Skeletal muscle satellite cell (primary cell): Measurements from ENCODE around the gene CLMP.
"Not testable (repeated sequence)": the region's sequence is repeated elsewhere in the genome, so short reads cannot be mapped to it uniquely, and the experiment has no call there.

Experiments used
- H3K27me3 ChIP-seq: 2 replicates; pipeline ENCODE4 v1.7.0; 2013; ENCODE audit warnings: low read length; ENCODE audit not compliant: control insufficient read depth, insufficient read depth
- H3K36me3 ChIP-seq: 2 replicates; pipeline ENCODE4 v1.7.0; 2013; ENCODE audit warnings: mild to moderate bottlenecking, control low read depth, low read length; ENCODE audit not compliant: insufficient read depth
- H3K4me1 ChIP-seq: 2 replicates; pipeline ENCODE4 v1.7.0; 2013; ENCODE audit warnings: low read length; ENCODE audit not compliant: control insufficient read depth, insufficient read depth
- H3K4me2 ChIP-seq: 2 replicates; pipeline ENCODE4 v1.7.0; 2013; ENCODE audit warnings: mild to moderate bottlenecking, low read length
- H3K4me3 ChIP-seq: 2 replicates; pipeline ENCODE4 v1.7.0; 2013; ENCODE audit warnings: low read length
- H3K9ac ChIP-seq: 2 replicates; pipeline ENCODE4 v1.7.0; 2013; ENCODE audit warnings: mild to moderate bottlenecking, low read depth, low read length, moderate library complexity
- H3K9me3 ChIP-seq: replicated peaks from 2 replicates; pipeline ENCODE4 v1.7.0; 2013; ENCODE audit warnings: mild to moderate bottlenecking, control low read depth, low read length

CLMP gene

GRCh38 chr11:123069908-123070821, 124.9 kb downstream of the CLMP start:
- no peak overlapping the region for H3K4me3 ChIP-seq
- no peaks in the 10 kb centered on the region for H3K9me3 ChIP-seq
- H3K36me3 ChIP-seq: peaks cover 57% of the 10 kb centered on the region
- no peak overlapping the region for H3K4me2 ChIP-seq
- H3K4me1 ChIP-seq: peaks cover 12% of the 10 kb centered on the region
- no peaks in the 10 kb centered on the region for H3K27me3 ChIP-seq
- no peak overlapping the region for H3K9ac ChIP-seq

DNA sequence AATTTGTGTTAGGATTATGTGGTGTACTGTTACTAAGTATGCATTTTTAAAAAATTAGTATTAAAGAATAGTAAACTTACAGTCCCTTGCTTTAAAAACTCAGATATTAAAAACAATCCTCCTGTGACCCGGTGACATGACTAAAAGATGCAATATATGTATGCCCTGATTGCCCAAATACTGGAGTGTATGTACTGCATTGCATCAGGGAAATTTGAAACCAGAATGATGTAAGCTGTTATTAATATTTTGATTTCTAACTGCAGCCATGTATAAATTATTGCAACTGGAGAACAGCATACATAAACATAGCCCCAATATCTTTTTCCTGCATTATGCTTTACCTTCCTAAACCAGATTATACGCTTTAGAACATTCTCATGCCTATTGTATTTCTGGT, 129.4 kb downstream of the CLMP start:
- peaks cover 31% of the 10 kb centered on the region for H3K4me1 ChIP-seq
- peaks cover 35% of the 10 kb centered on the region for H3K36me3 ChIP-seq
- peak overlapping the region; percentile 2 for H3K4me2 ChIP-seq
- H3K9ac ChIP-seq: no peak overlapping the region
- no peak overlapping the region for H3K4me3 ChIP-seq
- H3K9me3 ChIP-seq: no peaks in the 10 kb centered on the region
- no peaks in the 10 kb centered on the region for H3K27me3 ChIP-seq

- H3K9ac ChIP-seq: peak overlapping the region; percentile 99
- peak overlapping the region; percentile 96 for H3K4me3 ChIP-seq
- H3K4me2 ChIP-seq: peak overlapping the region; percentile 88
- H3K36me3 ChIP-seq: peaks cover 35% of the 10 kb centered on the region
- peaks cover 35% of the 10 kb centered on the region for H3K4me1 ChIP-seq
- no peaks in the 10 kb centered on the region for H3K27me3 ChIP-seq
- no peaks in the 10 kb centered on the region for H3K9me3 ChIP-seq
Measured at GRCh38 chr11:123063826-123064657, 131.0 kb downstream of the CLMP start.

DNA sequence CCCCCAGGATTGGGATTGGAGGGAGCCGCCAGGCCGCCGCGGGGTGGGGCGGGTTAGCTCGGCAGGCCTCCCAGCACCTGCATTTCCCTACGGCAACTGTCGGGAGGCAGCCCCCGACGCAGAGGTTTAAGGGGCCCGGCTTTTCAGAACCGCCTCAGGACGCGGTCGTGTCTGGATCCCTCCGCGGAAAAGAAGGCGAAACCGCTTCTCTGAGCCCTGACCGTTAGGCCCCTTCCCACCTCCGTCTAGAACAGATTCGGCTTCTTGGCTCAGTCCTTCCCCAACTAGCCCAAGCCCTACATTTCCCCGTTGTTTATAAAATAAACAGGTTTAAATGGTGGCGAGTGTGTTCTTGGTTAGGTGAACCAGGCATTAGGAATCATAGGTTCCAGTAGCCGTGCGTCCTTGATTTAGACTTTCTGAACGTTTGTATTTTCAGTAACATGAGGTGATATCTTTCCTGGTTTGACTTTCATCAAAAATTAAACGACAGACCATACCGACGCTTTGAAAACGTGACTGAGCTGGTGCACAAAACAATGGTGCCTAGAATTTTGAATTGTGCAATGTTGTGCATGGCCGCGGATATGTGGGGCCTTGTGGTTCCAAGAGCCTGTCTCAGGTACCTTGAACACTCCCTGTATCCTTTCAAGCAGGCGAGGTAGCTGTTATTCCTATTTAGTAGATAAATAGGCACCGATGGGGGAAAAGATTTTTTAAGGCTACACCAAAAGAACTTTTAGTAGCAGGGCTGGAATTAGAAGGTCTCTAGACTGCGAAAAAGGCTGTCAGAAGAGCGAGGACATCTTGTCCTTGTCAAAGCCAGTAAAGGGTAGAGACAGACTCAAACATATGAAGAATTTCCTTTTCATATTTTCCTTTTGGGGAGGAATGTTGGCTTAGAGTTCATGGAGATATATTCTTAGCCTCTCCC, 131.9 kb downstream of the CLMP start:
- H3K9me3 ChIP-seq: no peaks in the 10 kb centered on the region
- H3K4me2 ChIP-seq: peak overlapping the region; percentile 88
- H3K9ac ChIP-seq: peak overlapping the region; percentile 99
- peak overlapping the region; percentile 96 for H3K4me3 ChIP-seq
- peaks cover 42% of the 10 kb centered on the region for H3K4me1 ChIP-seq
- H3K36me3 ChIP-seq: peaks cover 37% of the 10 kb centered on the region
- no peaks in the 10 kb centered on the region for H3K27me3 ChIP-seq

DNA sequence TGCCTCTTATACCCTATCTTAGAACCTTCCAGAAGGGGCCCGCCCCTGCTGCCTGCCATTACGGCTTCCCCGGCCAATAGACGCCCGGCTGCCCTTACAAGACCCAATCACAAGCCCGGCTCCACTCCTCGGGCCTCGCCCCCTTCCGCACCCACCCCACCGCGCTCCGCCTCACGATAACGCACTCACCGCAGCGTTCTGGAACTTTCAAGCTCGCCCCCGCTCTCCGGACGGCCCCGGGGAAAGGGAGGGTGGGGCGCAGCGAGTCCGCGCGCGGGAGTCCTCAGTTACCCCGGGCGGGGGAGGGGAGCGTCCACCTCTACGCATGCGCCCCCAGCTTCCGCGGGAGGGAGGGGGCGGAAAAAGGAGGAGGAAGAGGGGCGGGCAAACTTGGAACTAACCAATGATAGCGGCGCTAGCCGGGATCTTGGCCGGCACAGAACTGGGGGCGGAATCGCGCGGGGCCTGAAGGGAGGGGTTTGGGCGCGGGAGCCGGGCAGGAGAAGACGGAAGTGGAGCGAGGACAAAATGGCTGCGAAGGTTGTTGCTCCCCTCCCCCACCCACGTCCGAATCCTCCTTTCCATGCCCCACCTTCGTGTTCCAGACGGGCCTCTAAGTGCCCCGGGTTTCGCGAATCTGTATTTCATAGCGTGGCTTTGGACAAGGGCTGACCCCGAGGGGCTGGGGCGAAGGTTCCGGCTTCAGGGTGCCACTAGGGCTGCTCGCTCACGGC, 132.7 kb downstream of the CLMP start:
- no peaks in the 10 kb centered on the region for H3K27me3 ChIP-seq
- no peaks in the 10 kb centered on the region for H3K9me3 ChIP-seq
- H3K4me3 ChIP-seq: peak overlapping the region; percentile 96
- peak overlapping the region; percentile 99 for H3K9ac ChIP-seq
- H3K4me2 ChIP-seq: peak overlapping the region; percentile 88
- peaks cover 49% of the 10 kb centered on the region for H3K4me1 ChIP-seq
- H3K36me3 ChIP-seq: peaks cover 45% of the 10 kb centered on the region

DNA sequence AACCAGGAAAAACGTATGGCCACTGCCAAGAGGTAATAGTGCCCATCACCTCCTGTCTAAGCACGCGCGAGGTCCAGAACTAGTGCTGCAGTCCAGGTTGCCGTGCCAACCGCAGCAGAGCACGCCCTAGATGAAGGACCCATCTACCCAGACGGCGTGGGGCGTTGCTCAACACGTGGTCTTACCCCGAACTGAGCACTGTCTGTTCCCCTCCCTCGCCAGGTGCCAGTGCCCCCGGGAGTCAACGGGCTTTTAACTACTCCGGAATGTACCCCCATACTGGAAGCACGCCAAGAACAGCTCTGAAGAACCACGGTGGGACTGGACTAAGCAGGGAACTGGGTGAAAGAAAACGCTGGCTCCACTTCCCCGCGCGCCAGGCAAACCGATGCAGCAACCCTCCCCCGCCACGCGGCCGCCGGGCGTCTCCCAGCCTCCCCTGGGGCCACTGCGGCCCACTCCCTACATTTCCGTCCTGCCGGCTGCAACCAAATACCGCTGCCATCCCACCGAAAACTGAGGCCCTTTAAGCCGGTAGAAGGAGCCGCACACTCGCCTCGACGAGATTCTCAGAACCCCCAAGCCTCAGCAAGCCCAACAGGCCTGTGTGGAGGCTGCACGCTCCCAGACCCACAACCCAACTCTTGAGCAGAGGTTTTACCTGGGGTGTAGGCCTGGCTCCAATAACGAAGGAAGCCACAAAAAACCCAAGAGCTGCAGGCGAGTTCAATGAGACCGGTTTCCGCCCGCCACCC, 133.5 kb downstream of the CLMP start, which contains the start of gene HSPA8:
Gene HSPA8, minus strand, starts transcription at position 734 of the 755 bp plus-strand sequence. CDS start 812 bp downstream, outside the sequence.
- Histone ChIP-seq H3K4me2 (peak within 1 kb of the TSS; percentile 88), H3K4me3 (peak within 1 kb of the TSS; percentile 96), H3K9me3 (no peaks in the 10 kb centered on the region), H3K4me1 (peaks cover 55% of the 10 kb centered on the region), H3K9ac (peak within 1 kb of the TSS; percentile 99), H3K27me3 (no peaks in the 10 kb centered on the region), H3K36me3 (peaks cover 53% of the 10 kb centered on the region)

DNA sequence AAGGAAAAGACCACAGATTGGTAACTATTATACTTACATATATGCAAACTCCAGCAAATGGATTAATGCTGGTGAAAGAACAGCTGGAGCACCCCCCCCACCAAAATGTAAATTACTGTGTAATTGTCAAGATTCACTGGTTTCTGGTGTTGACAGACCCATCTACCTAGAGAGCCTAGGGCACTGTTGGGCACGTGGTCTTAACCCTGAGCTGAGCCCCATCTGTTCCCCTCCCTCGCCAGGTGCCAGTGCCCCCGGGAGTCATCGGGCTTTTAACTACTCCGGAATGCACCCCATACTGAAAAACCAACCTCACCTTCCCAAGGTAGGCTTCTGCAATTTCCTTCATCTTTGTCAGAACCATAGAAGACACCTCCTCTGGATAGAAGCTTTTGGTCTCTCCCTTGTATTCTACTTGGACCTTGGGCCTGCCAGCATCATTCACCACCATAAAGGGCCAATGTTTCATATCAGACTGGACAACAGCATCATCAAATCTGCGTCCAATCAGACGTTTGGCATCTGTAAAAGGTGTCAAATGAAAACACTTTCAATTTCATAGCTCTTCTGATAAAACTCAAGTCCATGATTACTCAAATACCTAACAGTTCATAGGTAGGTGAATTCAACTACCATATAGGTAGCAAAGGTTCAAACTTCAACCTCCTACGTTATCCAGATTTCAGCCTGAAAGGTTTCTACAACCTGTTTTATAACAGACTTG, 134.6 kb downstream of the CLMP start:
- Histone ChIP-seq H3K4me1 (peaks cover 46% of the 10 kb centered on the region), H3K9ac (peak overlapping the region; percentile 99), H3K4me2 (peak overlapping the region; percentile 84), H3K27me3 (no peaks in the 10 kb centered on the region), H3K9me3 (no peaks in the 10 kb centered on the region), H3K36me3 (peaks cover 64% of the 10 kb centered on the region), H3K4me3 (peak overlapping the region; percentile 96)

- peak overlapping the region; percentile 99 for H3K9ac ChIP-seq
- H3K4me3 ChIP-seq: peak overlapping the region; percentile 96
- H3K36me3 ChIP-seq: peaks cover 75% of the 10 kb centered on the region
- H3K27me3 ChIP-seq, H3K9me3 ChIP-seq: not testable (repeated sequence)
- H3K4me2 ChIP-seq: peak overlapping the region; percentile 84
- H3K4me1 ChIP-seq: peaks cover 36% of the 10 kb centered on the region
Measured at GRCh38 chr11:123059041-123059920, 135.8 kb downstream of the CLMP start.
